ENCODE data around the gene RXFP1.

- TF ChIP-seq, protein P1, sequence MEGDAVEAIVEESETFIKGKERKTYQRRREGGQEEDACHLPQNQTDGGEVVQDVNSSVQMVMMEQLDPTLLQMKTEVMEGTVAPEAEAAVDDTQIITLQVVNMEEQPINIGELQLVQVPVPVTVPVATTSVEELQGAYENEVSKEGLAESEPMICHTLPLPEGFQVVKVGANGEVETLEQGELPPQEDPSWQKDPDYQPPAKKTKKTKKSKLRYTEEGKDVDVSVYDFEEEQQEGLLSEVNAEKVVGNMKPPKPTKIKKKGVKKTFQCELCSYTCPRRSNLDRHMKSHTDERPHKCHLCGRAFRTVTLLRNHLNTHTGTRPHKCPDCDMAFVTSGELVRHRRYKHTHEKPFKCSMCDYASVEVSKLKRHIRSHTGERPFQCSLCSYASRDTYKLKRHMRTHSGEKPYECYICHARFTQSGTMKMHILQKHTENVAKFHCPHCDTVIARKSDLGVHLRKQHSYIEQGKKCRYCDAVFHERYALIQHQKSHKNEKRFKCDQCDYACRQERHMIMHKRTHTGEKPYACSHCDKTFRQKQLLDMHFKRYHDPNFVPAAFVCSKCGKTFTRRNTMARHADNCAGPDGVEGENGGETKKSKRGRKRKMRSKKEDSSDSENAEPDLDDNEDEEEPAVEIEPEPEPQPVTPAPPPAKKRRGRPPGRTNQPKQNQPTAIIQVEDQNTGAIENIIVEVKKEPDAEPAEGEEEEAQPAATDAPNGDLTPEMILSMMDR (IDR thresholded peaks at IDR 0.05; ENCODE audit: borderline replicate concordance, extremely low read depth, low read length, poor library complexity, severe bottlenecking) = no peak
- TF ChIP-seq EZH2 (IDR thresholded peaks at IDR 0.05; ENCODE audit: borderline replicate concordance, low read depth, low read length, severe bottlenecking) = no peak
Observed at GRCh38 chr4:158644356-158644755, 122.7 kb downstream of the RXFP1 start.

Data from DND-41 (cell line).